HG03565 (cell line): ENCODE measurements around the gene MT1B.
"Not testable (repeated sequence)": the region's sequence is repeated elsewhere in the genome, so short reads cannot be mapped to it uniquely, and the experiment has no call there.

ENCODE experiments used
- ATAC-seq: cut with Tn5 transposase; IDR thresholded peaks from one replicate; pipeline ENCODE4 v1.9.1; 2021; ENCODE audit warnings: mild to moderate bottlenecking, moderate library complexity; ENCODE audit not compliant: unreplicated experiment

MT1B gene

DNA sequence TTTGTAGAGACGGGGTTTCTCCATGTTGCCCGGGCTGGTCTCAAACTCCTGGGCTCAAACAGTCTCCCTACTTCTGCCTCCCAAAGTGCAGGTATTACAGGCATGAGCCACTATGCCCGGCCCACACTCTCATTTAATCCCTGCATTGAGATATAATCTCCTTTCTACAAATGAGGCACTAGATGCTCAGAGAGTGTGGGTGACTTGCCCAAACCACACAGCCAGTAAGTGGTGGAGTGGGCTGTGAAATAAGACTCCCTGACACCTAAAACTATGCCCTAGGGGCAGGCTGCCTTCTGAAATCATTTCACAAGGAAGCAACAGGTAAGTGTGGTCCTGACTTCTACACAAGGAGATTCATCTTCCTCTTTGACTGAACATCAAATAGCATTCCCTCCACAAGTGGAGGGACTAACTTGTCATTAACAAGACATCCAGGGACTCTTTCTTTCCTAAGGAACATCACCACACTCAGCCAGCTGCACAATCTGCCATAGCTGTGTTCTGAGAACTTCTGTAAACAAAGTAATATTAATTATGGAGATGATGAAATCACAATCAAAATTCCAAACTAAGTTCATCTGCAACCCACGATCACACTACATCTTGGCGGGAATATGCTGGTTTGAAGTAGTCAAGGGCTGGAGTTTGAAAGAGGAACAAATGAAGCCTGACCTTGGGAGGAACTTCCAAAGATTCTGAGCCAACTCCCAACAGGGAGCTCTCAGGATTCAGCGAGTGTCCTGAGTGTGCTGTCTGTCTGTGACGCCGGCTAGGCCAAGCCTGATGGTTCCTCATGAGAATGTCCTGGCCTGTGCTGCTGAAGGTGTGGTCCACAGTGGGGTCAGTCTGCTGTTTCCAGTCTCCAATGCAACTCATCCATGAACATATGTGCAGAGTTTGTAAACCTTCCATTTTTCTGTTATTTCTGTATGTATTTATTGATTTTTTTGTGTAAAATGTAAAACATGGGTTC, 13.9 kb downstream of the MT1B start:
- not testable (repeated sequence) for ATAC-seq

DNA sequence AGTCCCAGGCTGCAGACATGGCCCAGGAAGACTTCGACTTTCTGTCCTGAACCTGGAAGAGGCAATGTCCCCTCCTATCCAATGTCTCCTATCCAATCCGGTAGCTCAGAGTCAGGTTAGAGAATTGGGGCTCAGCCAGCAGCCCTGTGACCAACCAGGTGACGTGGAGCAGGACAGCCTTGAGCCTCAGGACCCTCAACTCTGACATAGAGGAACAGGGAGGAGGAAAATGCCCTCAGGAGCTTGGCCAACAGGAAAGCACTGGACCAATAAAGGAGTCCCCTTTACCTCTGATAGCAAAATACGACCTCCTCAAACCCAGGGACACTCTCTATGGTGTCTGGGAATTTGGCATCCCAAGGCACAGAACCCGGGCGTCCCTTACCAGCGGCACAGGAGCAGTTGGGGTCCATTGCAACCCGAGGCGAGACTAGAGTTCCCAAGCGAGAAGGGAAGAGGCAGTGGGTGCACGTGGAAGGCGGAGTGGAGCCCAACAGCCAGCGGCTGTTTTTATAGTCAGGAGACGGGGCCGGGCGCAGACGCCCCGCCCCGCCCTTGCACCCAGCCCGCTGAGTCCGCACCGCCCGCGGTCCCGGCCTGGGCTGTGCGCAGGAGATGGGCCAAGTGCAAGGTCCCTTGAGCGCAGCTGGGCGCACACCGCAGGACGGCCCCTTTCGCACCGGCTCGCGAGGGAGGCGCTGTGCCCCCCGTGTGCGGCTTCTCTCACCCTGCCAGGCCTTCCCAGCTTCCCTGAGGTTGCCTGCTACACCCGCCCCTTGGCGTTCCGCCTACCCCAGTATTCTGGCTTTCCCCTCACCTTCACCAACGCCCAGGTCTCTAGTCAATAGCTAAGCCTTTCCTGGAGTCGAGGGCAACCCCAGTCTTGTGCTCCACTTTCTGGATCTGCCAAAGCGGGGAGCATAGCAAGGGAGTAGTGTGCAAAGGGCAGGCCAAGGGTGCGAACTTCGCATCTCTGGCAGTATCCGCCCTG, 16.2 kb downstream of the MT1B start, which contains the start of gene MT1G:
MT1G (minus strand) TSS at position 485 of the 991 bp plus-strand sequence; CDS start at position 413, 72 bp downstream.
- no peak for ATAC-seq

DNA sequence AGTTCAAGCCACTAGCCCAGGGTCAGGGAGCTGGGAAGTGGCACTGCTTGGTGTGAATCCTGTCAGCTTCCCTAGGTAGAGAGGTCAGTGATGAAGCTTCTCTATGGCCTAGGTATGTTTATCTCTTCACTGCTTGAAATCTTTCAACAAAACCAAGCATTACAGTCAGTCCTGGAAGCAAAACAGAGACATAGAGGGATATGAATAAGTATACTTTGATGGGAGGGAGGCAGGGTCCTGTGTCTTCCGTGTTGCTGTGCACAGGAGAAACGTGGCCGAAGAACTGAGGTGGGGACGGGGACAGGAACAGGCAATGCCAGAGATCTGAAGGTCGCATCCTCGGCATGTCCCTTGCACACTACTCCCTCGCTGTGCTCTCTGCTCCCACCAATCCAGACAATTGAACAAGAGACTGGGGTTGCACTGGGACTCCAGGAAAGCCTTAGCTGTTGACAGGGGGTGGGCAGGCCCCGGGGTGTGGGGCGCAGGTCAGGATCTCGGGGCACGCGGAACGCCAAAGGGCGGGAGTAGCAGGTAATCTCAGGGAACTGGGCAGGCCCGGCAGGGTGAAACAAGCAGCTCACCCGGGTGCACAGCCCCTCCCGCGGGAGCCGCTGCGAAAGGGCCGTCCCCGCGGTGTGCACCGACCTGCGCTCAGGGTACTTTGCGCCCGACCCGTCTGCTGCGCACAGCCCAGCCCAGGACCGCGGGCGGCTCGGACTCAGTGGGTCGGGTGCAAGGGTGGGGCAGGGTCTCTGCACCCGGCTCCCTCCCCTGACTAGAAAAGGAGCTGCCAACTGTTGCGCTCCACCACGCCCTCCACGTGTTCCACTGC, 17.5 kb downstream of the MT1B start, which contains the start of gene MT1H:
MT1H (plus strand) TSS at position 810 of the 835 bp plus-strand sequence. CDS start 71 bp downstream, outside the sequence.
- ATAC-seq: no peak

DNA sequence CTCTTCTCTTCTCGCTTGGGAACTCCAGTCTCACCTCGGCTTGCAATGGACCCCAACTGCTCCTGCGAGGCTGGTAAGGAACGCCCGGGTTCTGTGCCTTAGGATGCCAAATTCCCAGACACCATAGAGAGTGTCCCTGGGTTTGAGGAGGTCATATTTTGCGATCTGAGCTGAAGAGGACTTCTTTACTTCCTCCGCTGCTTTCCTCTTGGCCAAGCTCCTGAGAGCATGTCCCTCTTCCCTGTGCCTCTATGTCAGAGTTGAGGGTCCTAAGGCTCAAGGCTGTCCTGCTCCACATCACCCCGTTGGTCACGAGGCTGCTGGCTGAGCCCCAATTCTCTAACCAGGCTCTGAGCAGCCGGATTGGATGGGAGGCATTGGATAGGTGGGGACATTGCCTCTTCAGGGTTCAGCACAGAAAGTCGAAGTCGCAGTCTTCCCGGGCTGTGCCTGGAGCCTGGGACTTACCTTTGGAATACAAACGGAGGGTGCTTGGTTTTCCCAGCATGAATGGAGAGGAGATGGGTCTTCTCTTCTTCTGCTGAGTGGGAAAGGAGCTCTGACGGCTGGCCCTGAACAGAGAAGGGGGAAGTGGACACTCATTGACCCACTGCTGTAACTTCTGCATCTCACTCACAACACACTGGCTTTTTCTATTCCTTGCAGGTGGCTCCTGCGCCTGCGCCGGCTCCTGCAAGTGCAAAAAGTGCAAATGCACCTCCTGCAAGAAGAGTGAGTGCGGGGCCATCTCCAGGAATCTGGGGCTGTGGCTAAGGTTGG, 18.3 kb downstream of the MT1B start:
- ATAC-seq: no peak

DNA sequence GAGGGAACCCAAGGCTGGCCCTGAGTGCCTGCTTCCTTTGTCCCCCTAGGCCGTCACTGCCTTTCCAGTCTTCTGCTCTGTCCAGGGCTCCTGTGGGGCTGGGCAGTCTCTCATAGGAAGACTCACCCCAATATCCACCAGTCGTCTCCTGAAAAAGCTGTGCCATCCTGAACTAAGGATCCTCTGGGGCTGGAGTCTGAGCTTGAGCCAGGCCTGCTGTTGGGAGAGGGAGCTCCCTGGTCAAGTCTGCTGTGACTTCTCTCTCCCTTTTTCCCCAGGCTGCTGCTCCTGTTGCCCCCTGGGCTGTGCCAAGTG, 18.9 kb downstream of the MT1B start:
- ATAC-seq: no peak

DNA sequence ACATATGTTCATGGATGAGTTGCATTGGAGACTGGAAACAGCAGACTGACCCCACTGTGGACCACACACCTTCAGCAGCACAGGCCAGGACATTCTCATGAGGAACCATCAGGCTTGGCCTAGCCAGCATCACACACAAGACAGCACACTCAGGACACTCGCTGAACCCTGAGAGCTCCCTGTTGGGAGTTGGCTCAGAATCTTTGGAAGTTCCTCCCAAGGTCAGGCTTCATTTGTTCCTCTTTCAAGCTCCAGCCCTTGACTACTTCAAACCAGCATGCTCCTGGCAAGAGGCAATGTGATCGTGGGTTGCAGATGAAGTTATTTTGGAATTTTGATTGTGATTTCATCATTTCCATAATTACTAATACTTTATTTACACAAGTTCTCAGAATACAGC, 20.0 kb downstream of the MT1B start:
- not testable (repeated sequence) for ATAC-seq

DNA sequence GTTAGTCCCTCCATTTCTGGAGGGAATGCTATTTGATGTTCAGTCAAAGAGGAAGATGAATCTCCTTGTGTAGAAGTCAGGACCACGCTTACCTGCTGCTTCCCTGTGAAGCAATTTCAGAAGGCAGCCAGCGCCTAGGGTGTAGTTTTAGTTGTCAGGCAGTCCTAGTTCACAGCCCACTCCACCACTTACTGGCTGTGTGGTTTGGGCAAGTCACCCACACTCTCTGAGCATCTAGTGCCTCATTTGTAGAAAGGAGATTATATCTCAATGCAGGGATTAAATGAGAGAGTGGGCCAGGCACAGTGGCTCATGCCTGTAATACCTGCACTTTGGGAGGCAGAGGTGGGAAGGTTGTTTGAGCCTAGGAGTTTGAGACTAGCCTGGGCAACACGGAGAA, 20.5 kb downstream of the MT1B start:
- not testable (repeated sequence) for ATAC-seq

DNA sequence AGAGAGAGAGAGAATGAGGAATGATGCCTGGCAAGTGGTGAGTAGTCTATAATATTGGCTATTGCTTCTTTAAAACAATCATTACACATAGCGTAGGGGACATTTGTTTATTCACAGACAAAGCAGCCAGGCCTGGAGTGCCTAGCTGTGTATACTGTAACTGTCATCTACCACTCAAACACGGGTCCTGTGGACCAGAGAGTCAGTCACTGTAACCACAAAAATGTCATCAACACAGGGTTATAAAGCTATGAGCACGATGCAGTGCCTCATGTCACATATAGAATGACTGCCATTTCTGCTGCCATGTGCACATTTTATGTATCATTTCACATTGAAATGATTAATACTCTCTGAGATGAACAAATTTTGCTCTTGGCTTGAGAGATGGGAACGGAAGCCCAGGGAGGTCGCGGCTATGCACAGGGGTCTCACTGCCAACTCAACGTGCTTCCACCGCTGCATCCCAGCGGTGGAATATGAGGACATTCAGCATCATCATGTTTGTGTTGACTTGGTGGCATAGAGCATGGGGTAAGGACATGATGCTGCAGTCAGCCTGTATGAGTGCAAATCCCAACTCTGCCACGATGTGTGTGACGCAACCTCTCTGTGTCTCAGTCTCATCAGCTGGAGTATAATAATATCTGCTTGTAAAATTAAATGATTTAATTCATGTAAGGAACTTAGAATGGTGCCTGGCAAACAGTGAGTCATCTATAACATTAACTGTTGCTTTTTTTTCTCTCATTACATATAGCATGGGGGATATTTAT, 21.3 kb downstream of the MT1B start:
- ATAC-seq: no peak

DNA sequence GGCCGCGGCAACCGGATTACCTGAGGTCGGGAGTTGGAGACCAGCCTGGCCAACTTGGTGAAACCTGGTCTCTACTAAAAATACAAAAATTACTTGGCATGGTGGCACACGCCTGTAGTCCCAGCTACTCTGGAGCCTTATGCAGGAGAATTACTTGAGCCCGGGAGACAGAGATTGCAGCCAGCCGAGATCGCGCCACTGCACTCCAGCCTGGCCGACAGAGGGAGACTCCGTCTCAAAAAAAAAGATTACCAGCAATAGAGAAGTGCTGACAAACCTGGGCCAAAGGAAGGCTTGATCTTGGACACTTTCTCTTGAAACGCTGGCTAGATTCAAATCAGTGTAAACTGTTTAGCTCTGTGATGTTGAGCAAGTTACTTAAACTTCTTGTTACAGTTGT, 22.2 kb downstream of the MT1B start:
- ATAC-seq: no peak

DNA sequence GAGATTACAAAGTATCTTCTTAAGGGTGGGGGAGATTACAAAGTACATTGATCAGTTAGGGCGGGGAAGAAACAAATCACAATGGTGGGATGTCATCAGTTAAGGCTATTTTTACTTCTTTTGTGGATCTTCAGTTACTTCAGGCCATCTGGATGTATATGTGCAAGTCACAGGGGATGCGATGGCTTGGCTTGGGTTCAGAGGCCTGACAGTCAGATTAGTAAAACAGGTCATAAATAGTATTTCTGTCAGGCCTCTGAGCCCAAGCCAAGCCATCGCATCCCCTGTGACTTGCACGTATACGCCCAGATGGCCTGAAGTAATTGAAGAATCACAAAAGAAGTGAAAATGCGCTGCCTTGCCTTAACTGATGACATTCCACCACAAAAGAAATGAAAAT, 22.9 kb downstream of the MT1B start:
- not testable (repeated sequence) for ATAC-seq

DNA sequence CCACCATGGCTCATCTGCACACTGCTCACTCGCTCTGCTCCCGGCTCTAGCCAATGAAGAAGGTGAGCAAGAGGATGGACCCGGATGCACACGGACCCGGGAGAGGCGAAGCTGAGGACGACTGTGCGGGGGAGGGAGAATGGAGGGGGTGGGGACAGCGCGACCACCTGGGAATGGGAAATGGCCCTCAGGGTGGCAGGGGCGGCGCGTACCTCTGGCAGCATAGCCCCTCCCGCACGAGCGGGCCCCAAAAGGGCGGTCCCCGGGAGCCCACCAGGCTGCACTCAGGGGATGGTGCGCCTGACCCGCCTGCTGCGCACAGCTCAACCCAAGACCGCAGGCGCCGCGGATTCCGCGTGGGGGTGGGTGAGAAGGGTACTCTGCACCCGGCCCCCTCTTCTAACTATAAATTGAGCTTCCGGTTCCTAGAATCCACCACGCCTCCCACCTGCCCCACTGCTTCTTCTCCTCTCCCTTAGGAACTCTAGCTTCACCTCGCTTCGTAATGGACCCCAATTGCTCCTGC, 24.1 kb downstream of the MT1B start:
- no peak for ATAC-seq

DNA sequence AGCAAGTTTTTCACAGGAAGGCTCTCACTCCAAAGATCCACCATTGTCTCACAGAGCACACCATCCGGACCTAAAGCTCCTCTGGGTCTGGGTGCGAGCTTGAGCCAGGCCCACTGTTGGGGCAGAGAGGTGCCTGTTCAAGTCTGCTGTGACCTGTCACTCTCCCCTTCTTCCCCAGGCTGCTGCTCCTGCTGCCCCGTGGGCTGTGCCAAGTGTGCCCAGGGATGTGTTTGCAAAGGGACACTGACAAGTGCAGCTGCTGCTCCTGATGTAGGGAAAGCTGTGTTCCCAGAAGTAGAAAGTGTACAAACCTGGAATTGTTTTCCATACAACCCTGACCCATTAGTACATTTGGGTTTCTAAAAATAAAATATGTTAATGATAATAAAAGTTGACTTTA, 25.8 kb downstream of the MT1B start:
- no peak for ATAC-seq

DNA sequence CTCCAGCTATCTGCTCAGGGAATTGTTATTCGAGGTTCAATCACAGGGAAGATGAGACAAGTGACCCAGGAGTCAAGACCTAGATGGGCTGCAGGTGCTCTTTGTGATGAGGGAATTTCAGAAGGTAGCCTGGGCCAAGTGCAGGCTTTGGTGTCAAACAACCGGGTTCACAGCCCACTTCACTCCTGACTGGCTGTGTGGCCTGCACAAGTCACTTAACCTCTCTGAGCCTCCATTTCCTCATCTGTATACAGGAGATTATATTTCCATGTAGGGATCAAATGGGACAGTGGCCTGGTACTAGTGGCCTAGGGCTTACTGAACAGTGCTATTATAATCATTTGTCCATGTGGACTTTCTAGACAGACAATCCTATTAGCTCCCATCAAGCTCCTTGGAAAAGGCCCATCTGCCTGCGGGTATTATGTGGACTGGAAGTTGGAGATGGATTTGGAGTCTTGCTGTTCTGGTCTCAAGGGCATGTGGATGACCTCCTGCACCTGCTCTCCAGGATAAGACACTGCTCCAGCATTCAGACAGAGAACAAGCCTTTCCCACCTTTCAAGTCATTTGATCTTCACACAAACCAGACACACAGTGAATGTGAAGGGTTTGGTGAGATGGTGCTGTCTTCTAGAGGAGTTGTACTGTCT, 27.5 kb downstream of the MT1B start:
- no peak for ATAC-seq

DNA sequence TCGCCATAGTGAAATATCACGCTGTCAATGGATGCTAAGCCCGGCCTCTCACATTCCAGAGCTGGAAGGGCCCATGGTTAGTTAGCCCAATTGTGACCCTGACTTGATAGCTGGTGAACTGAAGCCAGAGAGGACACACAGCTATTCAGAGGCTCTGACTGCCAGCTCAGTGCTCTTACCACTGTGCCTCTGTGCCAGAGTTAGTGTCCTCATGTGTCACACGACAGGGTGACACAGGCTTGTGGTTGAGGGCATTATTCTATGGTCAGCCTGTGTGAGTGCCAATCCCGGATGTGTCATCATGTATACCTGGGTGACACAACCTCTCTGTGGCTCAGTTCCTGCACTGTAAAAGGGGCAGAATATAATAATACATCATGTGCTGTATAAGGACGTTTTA, 28.1 kb downstream of the MT1B start:
- no peak for ATAC-seq

DNA sequence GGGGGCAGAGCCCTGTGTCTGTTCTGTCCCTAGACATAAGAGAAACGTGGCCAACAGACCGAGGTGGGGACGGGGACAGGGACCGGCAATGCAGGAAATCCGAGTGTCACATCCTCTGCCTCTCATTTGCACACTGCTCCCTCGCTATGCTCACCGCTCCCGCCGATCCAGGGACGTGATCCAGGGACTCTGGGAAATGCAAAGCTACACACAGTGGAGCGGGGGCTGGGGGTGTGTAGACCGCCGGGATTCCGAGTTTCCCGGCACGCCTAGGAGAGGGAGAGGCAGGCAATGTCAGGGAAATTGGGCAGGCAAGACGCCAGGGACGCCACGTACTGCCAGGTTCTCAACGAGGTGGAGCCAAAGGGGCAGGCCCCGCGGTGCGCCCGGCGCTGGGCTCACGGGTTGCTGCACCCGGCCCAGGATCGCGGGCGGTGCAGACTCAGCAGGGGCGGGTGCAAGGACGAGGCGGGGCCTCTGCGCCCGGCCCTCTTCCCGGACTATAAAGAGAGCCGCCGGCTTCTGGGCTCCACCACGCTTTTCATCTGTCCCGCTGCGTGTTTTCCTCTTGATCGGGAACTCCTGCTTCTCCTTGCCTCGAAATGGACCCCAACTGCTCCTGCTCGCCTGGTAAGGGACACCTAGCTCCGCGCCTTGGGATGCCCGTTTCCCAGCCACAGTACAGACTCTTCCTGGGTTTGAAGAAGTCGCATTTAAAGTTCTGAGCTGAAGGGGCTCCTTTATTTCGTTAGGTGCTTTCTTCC, 30.4 kb downstream of the MT1B start, which contains the start of gene MT1X:
MT1X (plus strand) TSS at position 532 of the 764 bp plus-strand sequence; CDS start at position 603, 71 bp downstream.
- peak; percentile 94 for ATAC-seq

DNA sequence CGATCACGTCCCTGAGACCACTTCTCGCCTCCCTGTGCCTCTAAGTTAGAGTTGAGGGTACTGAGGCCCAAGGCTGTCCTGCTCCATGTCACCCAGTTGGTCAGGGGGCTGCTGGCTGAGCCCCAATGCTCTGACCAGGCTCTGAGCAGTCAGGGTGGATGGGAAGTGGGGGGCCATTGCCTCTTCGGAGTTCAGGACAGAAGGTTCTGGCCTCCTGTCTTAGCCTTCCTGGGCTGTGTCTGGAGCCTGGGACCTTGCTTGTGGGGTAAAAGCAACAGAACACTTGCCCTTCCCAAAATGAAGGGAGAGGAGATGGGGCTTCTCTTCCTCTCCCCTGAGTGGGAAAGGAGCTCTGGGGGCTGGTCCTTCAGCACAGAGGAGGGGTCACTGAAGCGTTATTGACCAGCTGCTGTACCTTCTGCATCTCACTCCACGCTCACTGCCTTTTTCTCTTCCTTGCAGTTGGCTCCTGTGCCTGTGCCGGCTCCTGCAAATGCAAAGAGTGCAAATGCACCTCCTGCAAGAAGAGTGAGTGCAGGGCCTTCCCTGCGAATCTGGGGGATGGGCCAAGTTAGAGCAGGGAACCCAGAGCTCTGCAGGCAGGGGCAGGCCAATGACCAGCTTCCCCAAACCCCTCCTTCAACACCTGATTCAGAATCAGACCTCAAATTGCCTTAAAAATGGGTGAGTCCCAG, 31.2 kb downstream of the MT1B start:
- ATAC-seq: no peak
